Measurements from ENCODE around the gene RPS2. TPM values are rescaled to one million over a fixed set of nuclear protein-coding genes. Genes with fewer than 3 reads are reported as not detected.
"Not testable (repeated sequence)": the region's sequence is repeated elsewhere in the genome, so short reads cannot be mapped to it uniquely, and the experiment has no call there.

RPS2 gene
- 2,011 and 3,024 TPM in 2 replicates for total RNA-seq

GRCh38 chr16:1964506-1965395 is at the start of gene RPS2:
TSS of gene RPS2 (minus strand) at chr16:1964826. CDS start at chr16:1964625, 201 bp downstream.
- peak; percentile 99 for DNase-seq (ENCODE audit: low read depth in 2 of 2)

- DNase-seq (ENCODE audit: low read depth in 2 of 2), result no peak
These were observed 48.9 kb upstream of the RPS2 start for GRCh38 chr16:2013527-2013926.

- not testable (repeated sequence) for DNase-seq (ENCODE audit: low read depth in 2 of 2)
These were observed 47.1 kb upstream of the RPS2 start for GRCh38 chr16:2011726-2012125.

GRCh38 chr16:2009791-2010510 is 45.3 kb upstream of the RPS2 start, which contains the start of gene ZNF598:
TSS of gene ZNF598 (minus strand) at chr16:2009821.
- DNase-seq (ENCODE audit: low read depth in 2 of 2), result peak; percentile 90 to 93

GRCh38 chr16:2009164-2009711 is 44.6 kb upstream of the RPS2 start:
- DNase-seq (ENCODE audit: low read depth in 2 of 2), result no peak

GRCh38 chr16:2008631-2009163 is 44.1 kb upstream of the RPS2 start:
- DNase-seq (ENCODE audit: low read depth in 2 of 2), result peak in 1 of 2 donors; percentile 26

- DNase-seq (ENCODE audit: low read depth in 2 of 2), result peak in 1 of 2 donors; percentile 69
These were observed 43.4 kb upstream of the RPS2 start for GRCh38 chr16:2008009-2008526.

GRCh38 chr16:2007081-2007836 is 42.6 kb upstream of the RPS2 start:
- DNase-seq (ENCODE audit: low read depth in 2 of 2), result no peak

GRCh38 chr16:2006317-2006716 is 41.7 kb upstream of the RPS2 start:
- DNase-seq (ENCODE audit: low read depth in 2 of 2), result no peak

GRCh38 chr16:2005646-2006045 is 41.0 kb upstream of the RPS2 start:
- peak in 1 of 2 donors; percentile 81 for DNase-seq (ENCODE audit: low read depth in 2 of 2)

GRCh38 chr16:2004795-2005517 is 40.3 kb upstream of the RPS2 start:
- peak in 1 of 2 donors; percentile 28 for DNase-seq (ENCODE audit: low read depth in 2 of 2)

GRCh38 chr16:2003827-2004641 is 39.4 kb upstream of the RPS2 start:
- peak; percentile 86 to 91 for DNase-seq (ENCODE audit: low read depth in 2 of 2)

GRCh38 chr16:2003231-2003826 is 38.7 kb upstream of the RPS2 start:
- no peak for DNase-seq (ENCODE audit: low read depth in 2 of 2)

GRCh38 chr16:2002406-2003230 is 38.0 kb upstream of the RPS2 start:
- DNase-seq (ENCODE audit: low read depth in 2 of 2), result no peak

GRCh38 chr16:2001456-2002355 is 37.1 kb upstream of the RPS2 start:
- no peak for DNase-seq (ENCODE audit: low read depth in 2 of 2)

GRCh38 chr16:2001035-2001434 is 36.4 kb upstream of the RPS2 start:
- no peak for DNase-seq (ENCODE audit: low read depth in 2 of 2)
